Upper lobe of left lung (tissue), 6 donors: ENCODE results near the gene HTRA1. TPM values are rescaled to one million over a fixed set of nuclear protein-coding genes. Genes with fewer than 3 reads are reported as not detected.

ENCODE experiments used
- ATAC-seq, 2 donors: fragments of 200-7000 bp; cut with Tn5 transposase; one replicate each; pipeline ENCODE4 v1.9.1; 2022; ENCODE audit warnings: mild to moderate bottlenecking in 2 of 2, moderate library complexity in 2 of 2; ENCODE audit not compliant: low FRiP score in 2 of 2
- DNase-seq, 2 donors: peaks; one replicate each; pipeline ENCODE4 v3.0.0-alpha.2; 2019 to 2020
- H3K27ac ChIP-seq, 4 donors: fragments of 200-600 bp; sonication (generic); one replicate each; pipeline ENCODE4 v1.5.1; 2016 to 2019
- H3K27me3 ChIP-seq, 4 donors: fragments of 200-600 bp; sonication (generic); one replicate each; pipeline ENCODE4 v1.5.1; 2017 to 2019
- H3K36me3 ChIP-seq, 4 donors: fragments of 200-600 bp; sonication (generic); one replicate each; pipeline ENCODE4 v1.5.1; 2016 to 2019
- H3K4me1 ChIP-seq, 4 donors: fragments of 200-600 bp; sonication (generic); one replicate each; pipeline ENCODE4 v1.5.1; 2018 to 2019
- H3K4me3 ChIP-seq, 4 donors: fragments of 200-600 bp; sonication (generic); one replicate each; pipeline ENCODE4 v1.5.1; 2017 to 2019; ENCODE audit warnings: mild to moderate bottlenecking in 2 of 4, moderate library complexity in 1 of 4
- H3K9me3 ChIP-seq, 4 donors: fragments of 200-600 bp; sonication (generic); one replicate each; pipeline ENCODE4 v1.5.1; 2018 to 2019
- CTCF ChIP-seq, 6 experiments: fragments of 450-650 bp in 4 of 6; fragments of 200-600 bp in 2 of 6; sonication (generic) in 2 of 6; IDR thresholded peaks; one replicate each; pipeline ENCODE4 v1.5.1; 2016 to 2019; ENCODE audit warnings: antibody characterized with exemption in 6 of 6
- EP300 ChIP-seq, 4 donors: sonication (generic); formaldehyde crosslinking; IDR thresholded peaks; one replicate each; pipeline ENCODE4 v1.5.1; 2017; ENCODE audit warnings: antibody characterized with exemption in 4 of 4, control low read depth in 2 of 4
- POLR2A ChIP-seq, 4 donors: fragments of 450-650 bp; IDR thresholded peaks; one replicate each; pipeline ENCODE4 v1.5.1; 2016 to 2017; ENCODE audit warnings: antibody characterized with exemption in 4 of 4, mild to moderate bottlenecking in 2 of 4
- POLR2AphosphoS5 ChIP-seq, 2 donors: sonication (generic); formaldehyde crosslinking; IDR thresholded peaks; one replicate each; pipeline ENCODE4 v1.5.1; 2017; ENCODE audit warnings: antibody characterized with exemption in 2 of 2
- WGBS, 2 donors: methylation state at CpG; one replicate each; pipeline ENCODE4 v1.1.5; 2017 to 2018; 5-methylcytosine and 5-hydroxymethylcytosine counted together
- total RNA-seq, 6 donors: library from RNA; depleted of rRNA in 4 of 6; stranded (reverse); fragments of >200 nt in 4 of 6; gene quantifications; one replicate each; pipeline versions ENCODE4 v1.1.0 to v1.2.1, GENCODE V29; 2016 to 2021
- donor health status: DM: no; HTN: no; CAD: no; lungs with moderate emphysema.
- donor health status: DM: no; HTN: yes; CAD: no; lungs with severe emphysema.

HTRA1 gene
- total RNA-seq, 6 donors from 2014 or later: 20.7 to 72.8 (median 36.2) TPM

- WGBS, 2 donors: 69 to 75% methylated on average over 2 to 5 of the region's 5 CpGs
- TF ChIP-seq POLR2AphosphoS5 (IDR thresholded peaks at IDR 0.05) (no peak), CTCF (IDR thresholded peaks at IDR 0.05) (no peak)
- Histone ChIP-seq H3K4me3 (no peak overlapping the region), H3K9me3 (no peaks in the 10 kb centered on the region), H3K4me1 (peaks cover 18 to 26% (median 23%) of the 10 kb centered on the region in 4 donors), H3K36me3 (no peaks in the 10 kb centered on the region), H3K27ac (no peak overlapping the region), H3K27me3 (no peaks in the 10 kb centered on the region)
- ATAC-seq (no peak), DNase-seq (no peak)
These were observed 16.1 kb downstream of the HTRA1 start for GRCh38 chr10:122477436-122477835.

- no peaks in the 10 kb centered on the region for H3K9me3 ChIP-seq
- no peaks in the 10 kb centered on the region for H3K27me3 ChIP-seq
- TF ChIP-seq EP300 (IDR thresholded peaks at IDR 0.05) (no peak), POLR2A (IDR thresholded peaks at IDR 0.05) (no peak), POLR2AphosphoS5 (IDR thresholded peaks at IDR 0.05) (no peak), CTCF (IDR thresholded peaks at IDR 0.05) (no peak)
- ATAC-seq: no peak
- H3K4me1 ChIP-seq: peaks cover 18 to 23% (median 21%) of the 10 kb centered on the region in 4 donors
- H3K36me3 ChIP-seq: no peaks in the 10 kb centered on the region
- no peak overlapping the region for H3K4me3 ChIP-seq
- H3K27ac ChIP-seq: no peak overlapping the region
- no peak for DNase-seq
- WGBS, 2 donors: 94 to 95% methylated on average over 7 of the region's 7 CpGs
These were observed 17.6 kb downstream of the HTRA1 start for GRCh38 chr10:122478971-122479370.

- Histone ChIP-seq H3K9me3 (no peaks in the 10 kb centered on the region), H3K36me3 (no peaks in the 10 kb centered on the region), H3K4me3 (no peak overlapping the region), H3K4me1 (peaks cover 8 to 11% (median 9%) of the 10 kb centered on the region in 4 donors), H3K27ac (no peak overlapping the region), H3K27me3 (no peaks in the 10 kb centered on the region)
- ATAC-seq: no peak
- 91 to 94% methylated on average over 8 to 10 of the region's 10 CpGs for WGBS, 2 donors
- DNase-seq: peak in 1 of 2 donors; percentile 24
- TF ChIP-seq POLR2AphosphoS5 (IDR thresholded peaks at IDR 0.05) (no peak), POLR2A (IDR thresholded peaks at IDR 0.05) (no peak), CTCF (IDR thresholded peaks at IDR 0.05) (no peak), EP300 (IDR thresholded peaks at IDR 0.05) (no peak)
These were observed 18.9 kb downstream of the HTRA1 start for GRCh38 chr10:122480146-122480833.

GRCh38 chr10:122481296-122482056 lies 20.1 kb downstream of the HTRA1 start:
- WGBS, 2 donors: 89% methylated on average over 3 to 6 of the region's 6 CpGs
- H3K4me1 ChIP-seq: peaks cover 4 to 12% (median 12%) of the 10 kb centered on the region in 4 donors

More at GRCh38 chr10:122481296-122482056, 20.1 kb downstream of the HTRA1 start:
- Histone ChIP-seq H3K9me3 (no peaks in the 10 kb centered on the region), H3K27ac (no peak overlapping the region), H3K36me3 (no peaks in the 10 kb centered on the region), H3K4me3 (no peak overlapping the region), H3K27me3 (no peaks in the 10 kb centered on the region)
- TF ChIP-seq POLR2A (IDR thresholded peaks at IDR 0.05): no peak
- TF ChIP-seq POLR2AphosphoS5 (IDR thresholded peaks at IDR 0.05): no peak
- no peak for TF ChIP-seq CTCF (IDR thresholded peaks at IDR 0.05)
- TF ChIP-seq EP300 (IDR thresholded peaks at IDR 0.05): no peak
- DNase-seq: no peak
- ATAC-seq: no peak
